Trophoblast cell (in vitro differentiated cells and primary cell): ENCODE measurements around the gene CR1.

Experiments used
- DNase-seq, 2 donors: peaks; one replicate each; pipeline ENCODE4 v3.0.0-alpha.2; 2016
- H2AFZ ChIP-seq: 2 replicates; pipeline ENCODE4 v1.6.1; 2013; ENCODE audit warnings: low read length, moderate library complexity, mild to moderate bottlenecking; ENCODE audit not compliant: insufficient read depth, poor library complexity
- H2AK5ac ChIP-seq: 2 replicates; pipeline ENCODE4 v1.6.1; 2013; ENCODE audit warnings: mild to moderate bottlenecking, low read length
- H2BK120ac ChIP-seq: 2 replicates; pipeline ENCODE4 v1.6.1; 2013; ENCODE audit warnings: low read length, mild to moderate bottlenecking, moderate library complexity; ENCODE audit not compliant: insufficient read depth, poor library complexity
- H2BK12ac ChIP-seq: 2 replicates; pipeline ENCODE4 v1.6.1; 2013; ENCODE audit warnings: mild to moderate bottlenecking, low read length, moderate library complexity
- H2BK5ac ChIP-seq: 2 replicates; pipeline ENCODE4 v1.6.1; 2013; ENCODE audit warnings: low read length, low read depth, moderate library complexity, mild to moderate bottlenecking; ENCODE audit not compliant: poor library complexity
- H3K14ac ChIP-seq: 2 replicates; pipeline ENCODE4 v1.6.1; 2013; ENCODE audit warnings: mild to moderate bottlenecking, low read length
- H3K18ac ChIP-seq: 2 replicates; pipeline ENCODE4 v1.6.1; 2013; ENCODE audit warnings: mild to moderate bottlenecking, low read length
- H3K23ac ChIP-seq: 2 replicates; pipeline ENCODE4 v1.6.1; 2013; ENCODE audit warnings: low read length
- H3K27ac ChIP-seq: 2 replicates; pipeline ENCODE4 v1.5.1; 2013; ENCODE audit warnings: low read depth, mild to moderate bottlenecking, inconsistent platforms, low read length, moderate library complexity
- H3K27me3 ChIP-seq: 2 replicates; pipeline ENCODE4 v1.6.1; 2013; ENCODE audit warnings: inconsistent platforms, mild to moderate bottlenecking, low read length, moderate library complexity; ENCODE audit not compliant: insufficient read depth
- H3K36me3 ChIP-seq, 2 experiments: 1 replicate in 1 of 2; 2 replicates in 1 of 2; pipeline ENCODE4 v1.6.1; 2013; ENCODE audit warnings: low read length in 2 of 2, mild to moderate bottlenecking in 2 of 2, moderate library complexity in 1 of 2; ENCODE audit not compliant: insufficient read depth in 2 of 2, control insufficient read depth in 1 of 2
- H3K4ac ChIP-seq: 2 replicates; pipeline ENCODE4 v1.6.1; 2013; ENCODE audit warnings: low read depth, mild to moderate bottlenecking, low read length, moderate library complexity
- H3K4me1 ChIP-seq, 2 experiments: 1 replicate in 1 of 2; 2 replicates in 1 of 2; pipeline ENCODE4 v1.6.1; 2013; ENCODE audit warnings: low read length in 2 of 2, mild to moderate bottlenecking in 2 of 2, moderate library complexity in 1 of 2; ENCODE audit not compliant: insufficient read depth in 2 of 2, control insufficient read depth in 1 of 2
- H3K4me2 ChIP-seq: 2 replicates; pipeline ENCODE4 v1.6.1; 2013; ENCODE audit warnings: inconsistent platforms, mild to moderate bottlenecking, low read length, moderate library complexity
- H3K4me3 ChIP-seq: 2 replicates; pipeline ENCODE4 v1.5.1; 2013; ENCODE audit warnings: mild to moderate bottlenecking, low read depth, low read length, inconsistent platforms
- H3K79me1 ChIP-seq: one replicate; pipeline ENCODE4 v1.6.1; 2013; ENCODE audit warnings: low read length
- H3K79me2 ChIP-seq: 2 replicates; pipeline ENCODE4 v1.6.1; 2013; ENCODE audit warnings: low read length, mild to moderate bottlenecking; ENCODE audit not compliant: control insufficient read depth, insufficient read depth, poor library complexity
- H3K9ac ChIP-seq: 2 replicates; pipeline ENCODE4 v1.6.1; 2013; ENCODE audit warnings: mild to moderate bottlenecking, low read length
- H3K9me3 ChIP-seq: 2 replicates; pipeline ENCODE4 v1.6.1; 2013; ENCODE audit warnings: low read depth, mild to moderate bottlenecking, control low read depth, inconsistent platforms, low read length; ENCODE audit not compliant: insufficient read depth
- H4K12ac ChIP-seq: 2 replicates; pipeline ENCODE4 v1.6.1; 2013; ENCODE audit warnings: low read depth, mild to moderate bottlenecking, low read length, moderate library complexity
- H4K8ac ChIP-seq: 2 replicates; pipeline ENCODE4 v1.6.1; 2013; ENCODE audit warnings: low read depth, mild to moderate bottlenecking, low read length, moderate library complexity
- H4K91ac ChIP-seq: one replicate; pipeline ENCODE4 v1.6.1; 2013; ENCODE audit warnings: low read depth, mild to moderate bottlenecking, low read length, moderate library complexity
- WGBS: extraction: QIAGEN DNeasy Blood & Tissue Kit; methylation state at CpG from one replicate; pipeline ENCODE4 v1.1.7; 2013; ENCODE audit warnings: missing lambda C conversion rate; ENCODE audit not compliant: insufficient read length, insufficient coverage; ENCODE audit errors: extremely low coverage; 5-methylcytosine and 5-hydroxymethylcytosine counted together

Gene CR1

DNA sequence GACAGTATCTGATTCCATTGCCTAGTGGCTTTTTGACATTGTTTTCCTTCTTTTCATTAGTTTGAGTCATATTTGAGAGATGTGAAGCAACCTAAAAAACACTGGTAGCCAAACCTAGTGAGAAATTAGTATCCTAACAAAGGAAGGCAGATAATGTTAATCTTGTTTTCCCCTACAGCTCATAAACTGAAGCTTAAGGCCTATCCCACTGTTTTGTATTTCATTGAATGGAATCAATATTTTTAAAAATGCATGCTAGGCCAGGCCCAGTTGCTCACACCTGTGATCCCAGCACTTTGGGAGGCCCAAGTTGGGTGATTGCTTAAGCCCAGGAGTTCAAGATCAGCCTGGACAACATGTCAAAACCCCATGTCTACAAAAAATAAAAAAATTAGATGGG lies 150.2 kb downstream of the CR1 start:
- Histone ChIP-seq H3K4me1 (no peaks in the 10 kb centered on the region), H2AK5ac (no peak overlapping the region), H2BK120ac (no peak overlapping the region), H3K27ac (no peak overlapping the region), H3K79me2 (no peaks in the 10 kb centered on the region), H3K4me3 (no peak overlapping the region), H4K8ac (no peak overlapping the region), H2BK12ac (no peak overlapping the region), H2AFZ (no peak overlapping the region), H3K9ac (no peak overlapping the region), H3K23ac (no peak overlapping the region), H3K4me2 (no peak overlapping the region), H3K36me3 (no peaks in the 10 kb centered on the region), H4K12ac (no peak overlapping the region), H3K79me1 (no peaks in the 10 kb centered on the region), H3K27me3 (no peaks in the 10 kb centered on the region), H3K18ac (no peak overlapping the region), H3K9me3 (peaks cover 2% of the 10 kb centered on the region), H2BK5ac (no peak overlapping the region), H3K14ac (no peak overlapping the region), H4K91ac (no peak overlapping the region), H3K4ac (no peak overlapping the region)
- DNase-seq = no peak

DNA sequence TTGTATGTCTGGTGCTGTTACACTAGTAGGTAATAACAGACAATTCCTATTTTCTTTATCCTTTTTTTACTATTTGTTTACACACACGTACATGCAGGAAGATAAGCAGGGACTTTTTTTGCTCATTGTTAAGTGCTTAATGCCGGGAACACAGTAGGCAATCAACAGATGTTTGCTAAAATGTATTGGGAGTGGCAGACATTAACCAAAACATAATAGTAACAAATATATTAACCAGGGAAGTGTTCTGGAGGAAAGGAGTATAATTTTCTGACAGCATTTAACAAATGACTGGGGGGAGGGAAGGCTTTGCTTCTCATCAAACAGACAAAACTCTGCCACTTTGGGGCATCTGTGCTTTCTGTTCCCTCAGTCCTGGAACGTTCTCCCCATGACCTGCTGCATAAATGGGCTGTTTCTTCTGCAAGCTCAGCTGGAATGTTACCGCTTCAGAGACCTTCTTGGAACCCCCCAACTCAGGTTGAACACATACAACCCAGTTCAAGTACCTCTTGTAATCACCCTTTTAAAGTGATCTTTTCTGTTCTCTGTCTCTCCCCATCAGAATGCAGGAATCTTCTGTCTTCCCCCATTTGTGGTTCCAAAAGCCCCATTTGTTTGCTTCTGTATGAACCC lies 151.1 kb downstream of the CR1 start:
- WGBS = no CpG with 5 or more reads among the region's 4 CpGs
- Histone ChIP-seq H3K14ac (no peak overlapping the region), H2AK5ac (no peak overlapping the region), H2AFZ (no peak overlapping the region), H3K79me2 (no peaks in the 10 kb centered on the region), H3K36me3 (no peaks in the 10 kb centered on the region), H3K4me2 (no peak overlapping the region), H4K12ac (no peak overlapping the region), H3K23ac (no peak overlapping the region), H2BK12ac (no peak overlapping the region), H3K9ac (no peak overlapping the region), H3K4ac (no peak overlapping the region), H3K27me3 (no peaks in the 10 kb centered on the region), H3K4me3 (no peak overlapping the region), H3K79me1 (no peaks in the 10 kb centered on the region), H4K91ac (no peak overlapping the region), H3K9me3 (peaks cover 2% of the 10 kb centered on the region), H3K27ac (no peak overlapping the region), H3K18ac (no peak overlapping the region), H2BK120ac (no peak overlapping the region), H3K4me1 (no peaks in the 10 kb centered on the region), H2BK5ac (no peak overlapping the region), H4K8ac (no peak overlapping the region)
- no peak for DNase-seq

DNA sequence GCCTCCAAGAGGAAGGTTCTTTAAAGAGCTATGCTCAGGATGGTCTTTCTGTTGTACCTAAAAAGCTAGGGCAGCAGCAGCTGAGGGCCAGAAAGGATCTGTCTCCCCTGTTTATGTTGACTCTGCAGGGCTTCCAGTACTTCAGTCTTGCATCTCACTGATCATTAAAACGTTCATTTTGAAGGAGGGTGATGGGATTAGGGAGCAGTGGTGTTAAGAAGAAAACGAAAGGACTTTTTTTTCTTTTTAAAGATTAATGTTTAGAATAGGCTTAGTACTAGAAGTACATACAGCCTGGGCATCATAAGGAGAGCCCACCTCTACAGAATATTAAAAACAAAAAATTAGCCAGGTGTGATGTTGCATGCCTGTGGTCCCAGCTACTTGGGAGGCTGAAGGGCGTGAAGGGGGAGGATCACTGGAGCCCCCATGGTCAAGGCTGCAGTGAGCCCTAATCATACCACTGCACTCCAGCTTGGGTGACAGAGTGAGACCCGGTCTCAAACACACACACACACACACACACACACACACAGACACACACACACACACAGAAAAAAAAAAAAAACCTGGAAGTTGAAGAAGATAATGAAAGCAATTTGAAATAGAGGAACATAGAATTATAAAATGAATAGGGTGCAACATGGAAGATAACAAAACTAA lies 151.8 kb downstream of the CR1 start:
- Histone ChIP-seq H2BK12ac (no peak overlapping the region), H3K23ac (no peak overlapping the region), H3K4ac (no peak overlapping the region), H2BK5ac (no peak overlapping the region), H3K27me3 (no peaks in the 10 kb centered on the region), H3K14ac (no peak overlapping the region), H4K12ac (no peak overlapping the region), H3K4me2 (no peak overlapping the region), H2AFZ (no peak overlapping the region), H3K4me3 (no peak overlapping the region), H4K8ac (no peak overlapping the region), H3K9ac (no peak overlapping the region), H2AK5ac (no peak overlapping the region), H3K9me3 (peaks cover 2% of the 10 kb centered on the region), H3K4me1 (no peaks in the 10 kb centered on the region), H4K91ac (no peak overlapping the region), H3K27ac (no peak overlapping the region), H3K18ac (no peak overlapping the region), H3K79me2 (no peaks in the 10 kb centered on the region), H2BK120ac (no peak overlapping the region), H3K36me3 (no peaks in the 10 kb centered on the region), H3K79me1 (no peaks in the 10 kb centered on the region)
- no CpG with 5 or more reads among the region's 4 CpGs for WGBS
- DNase-seq = no peak

DNA sequence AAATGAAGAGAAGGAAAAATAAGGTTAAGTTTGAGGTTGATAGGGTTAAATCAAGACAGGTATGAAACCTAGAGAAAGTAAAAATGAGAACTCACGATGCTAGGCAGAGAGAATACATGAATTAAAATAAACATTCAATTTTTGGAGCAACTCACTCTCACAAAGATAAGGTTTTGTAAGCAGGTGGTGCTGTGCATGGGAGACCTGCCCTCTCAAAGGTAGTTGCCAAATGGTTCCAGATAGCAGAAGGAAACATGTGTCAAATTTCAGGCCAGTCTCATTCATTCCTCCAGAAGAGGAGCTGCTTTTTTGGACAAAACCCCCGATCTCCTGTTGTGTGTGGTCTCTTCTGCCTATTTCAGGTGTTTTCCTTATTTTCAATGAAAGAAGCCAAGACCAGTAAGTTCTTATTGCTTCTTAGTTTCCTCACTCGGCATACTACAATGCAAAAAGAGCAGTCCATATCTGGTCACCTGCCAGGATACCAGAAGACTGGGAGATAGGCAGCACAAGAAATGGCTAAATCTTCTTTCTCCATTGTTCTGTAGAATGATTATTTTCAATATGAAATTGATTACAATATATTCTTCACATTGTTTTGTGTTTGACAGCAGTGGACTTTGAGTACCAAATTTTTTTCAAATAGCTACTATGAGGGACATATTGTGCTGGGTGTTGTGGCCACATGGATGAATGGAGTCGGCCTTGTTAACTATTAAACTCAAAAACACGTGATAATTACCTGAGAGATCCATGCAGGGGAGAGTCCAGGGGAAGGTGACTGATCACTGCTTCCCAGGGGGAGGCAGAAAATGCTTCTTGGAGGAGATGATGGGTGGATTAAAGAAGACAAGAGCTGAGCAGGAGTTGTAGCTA lies 152.6 kb downstream of the CR1 start:
- Histone ChIP-seq H3K9me3 (peaks cover 2% of the 10 kb centered on the region), H3K4me3 (no peak overlapping the region), H3K23ac (no peak overlapping the region), H3K36me3 (no peaks in the 10 kb centered on the region), H4K8ac (no peak overlapping the region), H3K27me3 (no peaks in the 10 kb centered on the region), H3K9ac (no peak overlapping the region), H2BK120ac (no peak overlapping the region), H2BK5ac (no peak overlapping the region), H3K79me2 (no peaks in the 10 kb centered on the region), H4K91ac (no peak overlapping the region), H3K14ac (no peak overlapping the region), H2AK5ac (no peak overlapping the region), H3K4me1 (no peaks in the 10 kb centered on the region), H3K79me1 (no peaks in the 10 kb centered on the region), H3K4me2 (no peak overlapping the region), H2BK12ac (no peak overlapping the region), H2AFZ (no peak overlapping the region), H3K18ac (no peak overlapping the region), H3K4ac (no peak overlapping the region), H4K12ac (no peak overlapping the region), H3K27ac (no peak overlapping the region)
- no peak for DNase-seq
- no CpG with 5 or more reads among the region's 5 CpGs for WGBS
